Breast epithelium (tissue), 3 donors: Measurements from ENCODE around the gene TYRO3.
"Not testable (repeated sequence)": the region's sequence is repeated elsewhere in the genome, so short reads cannot be mapped to it uniquely, and the experiment has no call there.

Source experiments
- CTCF ChIP-seq, 3 donors: fragments of 450-650 bp; IDR thresholded peaks; one replicate each; pipeline ENCODE4 v1.5.1; 2016 to 2017; ENCODE audit warnings: antibody characterized with exemption in 3 of 3, mild to moderate bottlenecking in 3 of 3, moderate library complexity in 3 of 3
- POLR2A ChIP-seq: fragments of 450-650 bp; IDR thresholded peaks from one replicate; pipeline ENCODE4 v1.6.1; 2016; ENCODE audit warnings: antibody characterized with exemption, mild to moderate bottlenecking, moderate library complexity
- POLR2AphosphoS5 ChIP-seq, 3 donors: sonication (generic); formaldehyde crosslinking; IDR thresholded peaks; one replicate each; pipeline ENCODE4 v1.6.1; 2017; ENCODE audit warnings: antibody characterized with exemption in 3 of 3

GRCh38 chr15:41586531-41587282 lies 27.7 kb downstream of the TYRO3 start:
- not testable (repeated sequence) for TF ChIP-seq CTCF (IDR thresholded peaks at IDR 0.05); POLR2AphosphoS5 (IDR thresholded peaks at IDR 0.05); POLR2A
